K562 (cell line): Measurements from ENCODE around the gene MAD1L1. TPM values are rescaled to one million over a fixed set of nuclear protein-coding genes. Genes with fewer than 3 reads are reported as not detected.

ENCODE experiments used
- BHLHE40 ChIP-seq: IDR thresholded peaks from 2 replicates; pipeline ENCODE4 v1.6.1; 2011; ENCODE audit warnings: low read length, improper control_type of control experiment
- CBFB ChIP-seq: sonication (generic); formaldehyde crosslinking; IDR thresholded peaks from 2 replicates; pipeline ENCODE4 v1.4.0; 2020; ENCODE audit warnings: mild to moderate bottlenecking, missing genetic modification reagents
- CXXC5 ChIP-seq: fragments of 250-450 bp; sonication (Bioruptor Pico); IDR thresholded peaks from 2 replicates; pipeline ENCODE4 v1.8.0; 2022; ENCODE audit warnings: inconsistent platforms, mild to moderate bottlenecking, moderate library complexity
- ETV1 ChIP-seq: fragments of 450-650 bp; conservative IDR thresholded peaks from 2 replicates; pipeline ENCODE4 v1.6.1; 2016; ENCODE audit warnings: missing genetic modification characterization, control low read depth, low read depth, missing compliant biosample characterization
- ILK ChIP-seq: fragments of 450-650 bp; IDR thresholded peaks from 2 replicates; pipeline ENCODE4 v1.6.1; 2016; ENCODE audit warnings: missing genetic modification characterization, low read depth, mild to moderate bottlenecking, missing compliant biosample characterization, moderate library complexity, borderline replicate concordance
- NR3C1 ChIP-seq: sonication (generic); formaldehyde crosslinking; IDR thresholded peaks from 2 replicates; pipeline ENCODE4 v1.8.1; 2022; ENCODE audit warnings: missing genetic modification reagents
- RAD51 ChIP-seq: fragments of 450-650 bp; IDR thresholded peaks from 2 replicates; pipeline ENCODE4 v1.7.1; 2016; ENCODE audit warnings: low read depth, mild to moderate bottlenecking, borderline replicate concordance
- SETDB1 ChIP-seq: IDR thresholded peaks from one replicate; pipeline ENCODE4 v1.6.1; 2012; ENCODE audit warnings: low read length, control low read depth, inconsistent platforms
- ZBTB17 ChIP-seq: fragments of 450-650 bp; formaldehyde crosslinking; IDR thresholded peaks from 2 replicates; pipeline ENCODE4 v1.4.0; 2020; ENCODE audit warnings: mild to moderate bottlenecking
- ZNF143 ChIP-seq: sonication (generic); formaldehyde crosslinking; IDR thresholded peaks from 2 replicates; pipeline ENCODE4 v1.9.0; 2022; ENCODE audit warnings: mild to moderate bottlenecking, missing genetic modification reagents
- ZNF347 ChIP-seq: fragments of 450-650 bp; formaldehyde crosslinking; IDR thresholded peaks from 2 replicates; pipeline ENCODE4 v1.4.0; 2020; ENCODE audit warnings: low read depth, mild to moderate bottlenecking, moderate library complexity
- ZNF57 ChIP-seq: fragments of 450-650 bp; formaldehyde crosslinking; IDR thresholded peaks from 2 replicates; pipeline ENCODE4 v1.4.0; 2020; ENCODE audit warnings: mild to moderate bottlenecking, moderate library complexity
- ZNF584 ChIP-seq: fragments of 200-800 bp; sonication (Bioruptor generic); IDR thresholded peaks from 2 replicates; pipeline ENCODE4 v1.6.1; 2016; ENCODE audit warnings: low read depth, mild to moderate bottlenecking, missing genetic modification characterization, missing compliant biosample characterization
- polyA plus RNA-seq, 8 experiments: library from polyadenylated mRNA; depleted of rRNA in 4 of 8; stranded (reverse) in 5 of 8; unstranded in 3 of 8; fragments of >200 nt; fragmentation: Nextera tagmentation in 2 of 8; fragmentation: Illumina TruSeq in 1 of 8; extraction: Ambion mirVana in 2 of 8; extraction: Trizol in 1 of 8; gene quantifications; 2 replicates each; pipeline versions ENCODE4 v1.2.1 to v1.2.3, GENCODE V29; 2011 to 2014; ENCODE audit warnings: inconsistent platforms in 1 of 8, missing spikeins in 1 of 8
- total RNA-seq, 7 experiments: library from RNA; depleted of rRNA in 6 of 7; stranded (reverse); fragments of >200 nt in 6 of 7; fragmentation: Illumina TruSeq in 2 of 7; extraction: Trizol in 2 of 7; gene quantifications; 2 replicates each; pipeline versions ENCODE4 v1.2.1 to v1.2.3, GENCODE V29; 2011 to 2021; ENCODE audit warnings: low replicate concordance in 1 of 7
- TF ChIP-seq, protein P1 (sequence below): sonication (generic); formaldehyde crosslinking; IDR thresholded peaks from 2 replicates; pipeline ENCODE4 v1.8.1; 2022; ENCODE audit warnings: missing genetic modification reagents
- TF ChIP-seq, protein P2 (sequence below): fragments of 250-450 bp; sonication (Bioruptor Pico); IDR thresholded peaks from 2 replicates; pipeline ENCODE4 v1.4.0; 2020; ENCODE audit warnings: mild to moderate bottlenecking, moderate library complexity
- TF ChIP-seq, protein P3 (sequence below): fragments of 150-350 bp; conservative IDR thresholded peaks from 2 replicates; pipeline ENCODE4 v1.6.1; 2014; ENCODE audit warnings: low read length
- TF ChIP-seq, protein P4 (sequence below): fragments of 150-350 bp; IDR thresholded peaks from 2 replicates; pipeline ENCODE4 v1.6.1; 2014; ENCODE audit warnings: low read depth, mild to moderate bottlenecking, low read length, borderline replicate concordance

Gene MAD1L1
- total and polyA plus RNA-seq, 9 of the 15 experiments (the other 6 are each of a cell fraction or from before 2014, with no cell fraction given) = 1.7 to 89.7 (median 18.0) TPM

DNA sequence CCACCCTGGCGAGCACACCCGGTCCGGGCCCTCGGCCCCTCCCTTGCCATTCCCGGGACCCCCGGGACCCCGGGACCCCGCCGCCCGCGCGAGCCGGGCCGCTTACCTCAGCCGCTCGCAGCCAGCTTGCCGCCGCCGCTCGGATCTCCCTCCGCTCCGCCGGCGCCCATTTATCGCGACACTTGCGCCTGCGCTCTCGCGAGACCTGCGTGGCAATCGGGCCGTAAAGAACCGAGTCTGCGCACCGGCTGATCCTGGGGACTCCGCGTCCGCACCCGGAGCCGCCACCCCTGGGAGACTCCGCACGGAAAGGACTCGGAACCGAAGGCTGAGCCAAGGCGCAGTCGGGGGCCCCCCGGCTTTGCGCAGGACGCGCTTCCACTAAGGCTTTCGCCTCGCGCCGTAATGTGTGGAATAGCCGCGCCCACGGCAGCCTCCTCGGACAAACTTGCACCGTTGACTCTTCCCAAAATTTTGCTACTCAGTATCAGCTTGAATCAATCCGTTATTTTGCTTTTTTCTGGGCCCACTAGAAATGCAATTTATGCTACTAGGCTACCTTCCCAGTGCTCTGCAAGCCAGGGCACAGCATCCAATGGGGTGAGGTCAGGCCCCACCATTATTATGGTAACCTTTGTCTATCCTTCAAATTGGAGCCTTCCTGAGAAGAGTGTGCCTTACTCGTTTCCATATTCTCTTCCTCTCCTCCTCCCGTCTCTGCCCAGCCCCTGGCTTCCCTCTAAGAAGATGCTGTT, at the start of gene MAD1L1 (continued):
- TF ChIP-seq CBFB (CRISPR knock-in tag) (no peak), ILK (tag) (no peak), ETV1 (tag) (no peak), NR3C1 (no peak), BHLHE40 (no peak), ZBTB17 (peak; percentile 36; the same call in 1 of the 2 replicates), ZNF584 (no peak), RAD51 (no peak), ZNF57 (CRISPR knock-in tag) (no peak), ZNF143 (CRISPR knock-in tag) (no peak), CXXC5 (peak; percentile 99), SETDB1 (no peak), ZNF347 (CRISPR knock-in tag) (no peak)
- TF ChIP-seq, protein P1, sequence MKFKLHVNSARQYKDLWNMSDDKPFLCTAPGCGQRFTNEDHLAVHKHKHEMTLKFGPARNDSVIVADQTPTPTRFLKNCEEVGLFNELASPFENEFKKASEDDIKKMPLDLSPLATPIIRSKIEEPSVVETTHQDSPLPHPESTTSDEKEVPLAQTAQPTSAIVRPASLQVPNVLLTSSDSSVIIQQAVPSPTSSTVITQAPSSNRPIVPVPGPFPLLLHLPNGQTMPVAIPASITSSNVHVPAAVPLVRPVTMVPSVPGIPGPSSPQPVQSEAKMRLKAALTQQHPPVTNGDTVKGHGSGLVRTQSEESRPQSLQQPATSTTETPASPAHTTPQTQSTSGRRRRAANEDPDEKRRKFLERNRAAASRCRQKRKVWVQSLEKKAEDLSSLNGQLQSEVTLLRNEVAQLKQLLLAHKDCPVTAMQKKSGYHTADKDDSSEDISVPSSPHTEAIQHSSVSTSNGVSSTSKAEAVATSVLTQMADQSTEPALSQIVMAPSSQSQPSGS (CRISPR knock-in tag) = no peak
- TF ChIP-seq, protein P2, sequence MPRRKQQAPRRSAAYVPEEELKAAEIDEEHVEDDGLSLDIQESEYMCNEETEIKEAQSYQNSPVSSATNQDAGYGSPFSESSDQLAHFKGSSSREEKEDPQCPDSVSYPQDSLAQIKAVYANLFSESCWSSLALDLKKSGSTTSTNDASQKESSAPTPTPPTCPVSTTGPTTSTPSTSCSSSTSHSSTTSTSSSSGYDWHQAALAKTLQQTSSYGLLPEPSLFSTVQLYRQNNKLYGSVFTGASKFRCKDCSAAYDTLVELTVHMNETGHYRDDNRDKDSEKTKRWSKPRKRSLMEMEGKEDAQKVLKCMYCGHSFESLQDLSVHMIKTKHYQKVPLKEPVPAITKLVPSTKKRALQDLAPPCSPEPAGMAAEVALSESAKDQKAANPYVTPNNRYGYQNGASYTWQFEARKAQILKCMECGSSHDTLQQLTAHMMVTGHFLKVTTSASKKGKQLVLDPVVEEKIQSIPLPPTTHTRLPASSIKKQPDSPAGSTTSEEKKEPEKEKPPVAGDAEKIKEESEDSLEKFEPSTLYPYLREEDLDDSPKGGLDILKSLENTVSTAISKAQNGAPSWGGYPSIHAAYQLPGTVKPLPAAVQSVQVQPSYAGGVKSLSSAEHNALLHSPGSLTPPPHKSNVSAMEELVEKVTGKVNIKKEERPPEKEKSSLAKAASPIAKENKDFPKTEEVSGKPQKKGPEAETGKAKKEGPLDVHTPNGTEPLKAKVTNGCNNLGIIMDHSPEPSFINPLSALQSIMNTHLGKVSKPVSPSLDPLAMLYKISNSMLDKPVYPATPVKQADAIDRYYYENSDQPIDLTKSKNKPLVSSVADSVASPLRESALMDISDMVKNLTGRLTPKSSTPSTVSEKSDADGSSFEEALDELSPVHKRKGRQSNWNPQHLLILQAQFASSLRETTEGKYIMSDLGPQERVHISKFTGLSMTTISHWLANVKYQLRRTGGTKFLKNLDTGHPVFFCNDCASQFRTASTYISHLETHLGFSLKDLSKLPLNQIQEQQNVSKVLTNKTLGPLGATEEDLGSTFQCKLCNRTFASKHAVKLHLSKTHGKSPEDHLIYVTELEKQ (CRISPR knock-in tag) = no peak
- TF ChIP-seq, protein P3, sequence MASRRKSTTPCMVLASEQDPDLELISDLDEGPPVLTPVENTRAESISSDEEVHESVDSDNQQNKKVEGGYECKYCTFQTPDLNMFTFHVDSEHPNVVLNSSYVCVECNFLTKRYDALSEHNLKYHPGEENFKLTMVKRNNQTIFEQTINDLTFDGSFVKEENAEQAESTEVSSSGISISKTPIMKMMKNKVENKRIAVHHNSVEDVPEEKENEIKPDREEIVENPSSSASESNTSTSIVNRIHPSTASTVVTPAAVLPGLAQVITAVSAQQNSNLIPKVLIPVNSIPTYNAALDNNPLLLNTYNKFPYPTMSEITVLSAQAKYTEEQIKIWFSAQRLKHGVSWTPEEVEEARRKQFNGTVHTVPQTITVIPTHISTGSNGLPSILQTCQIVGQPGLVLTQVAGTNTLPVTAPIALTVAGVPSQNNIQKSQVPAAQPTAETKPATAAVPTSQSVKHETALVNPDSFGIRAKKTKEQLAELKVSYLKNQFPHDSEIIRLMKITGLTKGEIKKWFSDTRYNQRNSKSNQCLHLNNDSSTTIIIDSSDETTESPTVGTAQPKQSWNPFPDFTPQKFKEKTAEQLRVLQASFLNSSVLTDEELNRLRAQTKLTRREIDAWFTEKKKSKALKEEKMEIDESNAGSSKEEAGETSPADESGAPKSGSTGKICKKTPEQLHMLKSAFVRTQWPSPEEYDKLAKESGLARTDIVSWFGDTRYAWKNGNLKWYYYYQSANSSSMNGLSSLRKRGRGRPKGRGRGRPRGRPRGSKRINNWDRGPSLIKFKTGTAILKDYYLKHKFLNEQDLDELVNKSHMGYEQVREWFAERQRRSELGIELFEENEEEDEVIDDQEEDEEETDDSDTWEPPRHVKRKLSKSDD = peak; percentile 96
- TF ChIP-seq, protein P4, sequence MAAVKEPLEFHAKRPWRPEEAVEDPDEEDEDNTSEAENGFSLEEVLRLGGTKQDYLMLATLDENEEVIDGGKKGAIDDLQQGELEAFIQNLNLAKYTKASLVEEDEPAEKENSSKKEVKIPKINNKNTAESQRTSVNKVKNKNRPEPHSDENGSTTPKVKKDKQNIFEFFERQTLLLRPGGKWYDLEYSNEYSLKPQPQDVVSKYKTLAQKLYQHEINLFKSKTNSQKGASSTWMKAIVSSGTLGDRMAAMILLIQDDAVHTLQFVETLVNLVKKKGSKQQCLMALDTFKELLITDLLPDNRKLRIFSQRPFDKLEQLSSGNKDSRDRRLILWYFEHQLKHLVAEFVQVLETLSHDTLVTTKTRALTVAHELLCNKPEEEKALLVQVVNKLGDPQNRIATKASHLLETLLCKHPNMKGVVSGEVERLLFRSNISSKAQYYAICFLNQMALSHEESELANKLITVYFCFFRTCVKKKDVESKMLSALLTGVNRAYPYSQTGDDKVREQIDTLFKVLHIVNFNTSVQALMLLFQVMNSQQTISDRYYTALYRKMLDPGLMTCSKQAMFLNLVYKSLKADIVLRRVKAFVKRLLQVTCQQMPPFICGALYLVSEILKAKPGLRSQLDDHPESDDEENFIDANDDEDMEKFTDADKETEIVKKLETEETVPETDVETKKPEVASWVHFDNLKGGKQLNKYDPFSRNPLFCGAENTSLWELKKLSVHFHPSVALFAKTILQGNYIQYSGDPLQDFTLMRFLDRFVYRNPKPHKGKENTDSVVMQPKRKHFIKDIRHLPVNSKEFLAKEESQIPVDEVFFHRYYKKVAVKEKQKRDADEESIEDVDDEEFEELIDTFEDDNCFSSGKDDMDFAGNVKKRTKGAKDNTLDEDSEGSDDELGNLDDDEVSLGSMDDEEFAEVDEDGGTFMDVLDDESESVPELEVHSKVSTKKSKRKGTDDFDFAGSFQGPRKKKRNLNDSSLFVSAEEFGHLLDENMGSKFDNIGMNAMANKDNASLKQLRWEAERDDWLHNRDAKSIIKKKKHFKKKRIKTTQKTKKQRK = no peak
